Measurements from ENCODE around the gene SHROOM2. TPM values are rescaled to one million over a fixed set of nuclear protein-coding genes. Genes with fewer than 3 reads are reported as not detected.
A peak's percentile ranks its signal among the peaks of the same experiment; 100 is the strongest.

Gene SHROOM2
- total RNA-seq = 5.8 TPM
- 2.6 TPM for polyA plus RNA-seq

GRCh38 chrX:9785944-9786797, at the start of gene SHROOM2:
Gene SHROOM2 (plus strand): TSS chrX:9786429. CDS start chrX:9786546, 117 bp downstream.
- Histone ChIP-seq H3K36me3 (ENCODE audit: insufficient read depth) (no peaks in the 10 kb centered on the region), H3K27ac (ENCODE audit: low read depth) (peak within 1 kb of the TSS; percentile 38), H3K4me3 (ENCODE audit: low read depth, low read length) (peak within 1 kb of the TSS; percentile 68), H3K4me1 (ENCODE audit: insufficient read depth) (no peaks in the 10 kb centered on the region)
- under 1% methylated on average over 119 of the region's 132 CpGs for WGBS
- DNase-seq (ENCODE audit: extremely low spot score) = no peak

- Histone ChIP-seq H3K36me3 (ENCODE audit: insufficient read depth) (no peaks in the 10 kb centered on the region), H3K27ac (ENCODE audit: low read depth) (no peak overlapping the region), H3K4me3 (ENCODE audit: low read depth, low read length) (no peak overlapping the region), H3K4me1 (ENCODE audit: insufficient read depth) (no peaks in the 10 kb centered on the region)
- WGBS = 79% methylated on average over 7 of the region's 7 CpGs
- no peak for DNase-seq (ENCODE audit: extremely low spot score)
These were observed 48.9 kb upstream of the SHROOM2 start for GRCh38 chrX:9737363-9737762.

- H3K36me3 ChIP-seq (ENCODE audit: insufficient read depth) = no peaks in the 10 kb centered on the region
- WGBS = 26% methylated on average over 3 of the region's 3 CpGs
- H3K27ac ChIP-seq (ENCODE audit: low read depth) = no peak overlapping the region
- DNase-seq (ENCODE audit: extremely low spot score) = no peak
- no peaks in the 10 kb centered on the region for H3K4me1 ChIP-seq (ENCODE audit: insufficient read depth)
- H3K4me3 ChIP-seq (ENCODE audit: low read depth, low read length) = no peak overlapping the region
These were observed 48.1 kb upstream of the SHROOM2 start for GRCh38 chrX:9738151-9738550.

GRCh38 chrX:9739130-9739529, 47.1 kb upstream of the SHROOM2 start:
- H3K4me3 ChIP-seq (ENCODE audit: low read depth, low read length) = no peak overlapping the region
- no peaks in the 10 kb centered on the region for H3K4me1 ChIP-seq (ENCODE audit: insufficient read depth)
- WGBS = 96% methylated on average over 5 of the region's 5 CpGs
- no peak for DNase-seq (ENCODE audit: extremely low spot score)
- H3K27ac ChIP-seq (ENCODE audit: low read depth) = no peak overlapping the region
- H3K36me3 ChIP-seq (ENCODE audit: insufficient read depth) = no peaks in the 10 kb centered on the region

GRCh38 chrX:9745417-9746115, 40.7 kb upstream of the SHROOM2 start:
- no peak for DNase-seq (ENCODE audit: extremely low spot score)
- WGBS = 75% methylated on average over 11 of the region's 11 CpGs
- H3K27ac ChIP-seq (ENCODE audit: low read depth) = no peak overlapping the region
- H3K4me3 ChIP-seq (ENCODE audit: low read depth, low read length) = no peak overlapping the region
- H3K4me1 ChIP-seq (ENCODE audit: insufficient read depth) = no peaks in the 10 kb centered on the region
- H3K36me3 ChIP-seq (ENCODE audit: insufficient read depth) = no peaks in the 10 kb centered on the region

- H3K4me3 ChIP-seq (ENCODE audit: low read depth, low read length) = no peak overlapping the region
- no peaks in the 10 kb centered on the region for H3K36me3 ChIP-seq (ENCODE audit: insufficient read depth)
- 51% methylated on average over 3 of the region's 3 CpGs for WGBS
- no peaks in the 10 kb centered on the region for H3K4me1 ChIP-seq (ENCODE audit: insufficient read depth)
- no peak for DNase-seq (ENCODE audit: extremely low spot score)
- H3K27ac ChIP-seq (ENCODE audit: low read depth) = no peak overlapping the region
These were observed 39.9 kb upstream of the SHROOM2 start for GRCh38 chrX:9746148-9746888.

GRCh38 chrX:9747644-9748043, 38.6 kb upstream of the SHROOM2 start:
- no peak overlapping the region for H3K27ac ChIP-seq (ENCODE audit: low read depth)
- DNase-seq (ENCODE audit: extremely low spot score) = no peak
- no peak overlapping the region for H3K4me3 ChIP-seq (ENCODE audit: low read depth, low read length)
- H3K4me1 ChIP-seq (ENCODE audit: insufficient read depth) = no peaks in the 10 kb centered on the region
- no peaks in the 10 kb centered on the region for H3K36me3 ChIP-seq (ENCODE audit: insufficient read depth)
- 70% methylated on average over 4 of the region's 4 CpGs for WGBS

- Histone ChIP-seq H3K27ac (ENCODE audit: low read depth) (no peak overlapping the region), H3K4me3 (ENCODE audit: low read depth, low read length) (no peak overlapping the region), H3K36me3 (ENCODE audit: insufficient read depth) (no peaks in the 10 kb centered on the region), H3K4me1 (ENCODE audit: insufficient read depth) (no peaks in the 10 kb centered on the region)
- WGBS = 69% methylated on average over 11 of the region's 11 CpGs
- DNase-seq (ENCODE audit: extremely low spot score) = no peak
These were observed 37.0 kb upstream of the SHROOM2 start for GRCh38 chrX:9749146-9749692.

GRCh38 chrX:9757366-9757765, 28.9 kb upstream of the SHROOM2 start:
- DNase-seq (ENCODE audit: extremely low spot score) = no peak
- WGBS = 85% methylated on average over 7 of the region's 7 CpGs
- no peaks in the 10 kb centered on the region for H3K4me1 ChIP-seq (ENCODE audit: insufficient read depth)
- no peak overlapping the region for H3K4me3 ChIP-seq (ENCODE audit: low read depth, low read length)
- no peaks in the 10 kb centered on the region for H3K36me3 ChIP-seq (ENCODE audit: insufficient read depth)
- H3K27ac ChIP-seq (ENCODE audit: low read depth) = no peak overlapping the region

GRCh38 chrX:9758021-9758638, 28.1 kb upstream of the SHROOM2 start:
- Histone ChIP-seq H3K27ac (ENCODE audit: low read depth) (no peak overlapping the region), H3K4me3 (ENCODE audit: low read depth, low read length) (no peak overlapping the region), H3K4me1 (ENCODE audit: insufficient read depth) (no peaks in the 10 kb centered on the region), H3K36me3 (ENCODE audit: insufficient read depth) (no peaks in the 10 kb centered on the region)
- 53% methylated on average over 4 of the region's 4 CpGs for WGBS
- DNase-seq (ENCODE audit: extremely low spot score) = no peak

- Histone ChIP-seq H3K4me3 (ENCODE audit: low read depth, low read length) (no peak overlapping the region), H3K4me1 (ENCODE audit: insufficient read depth) (no peaks in the 10 kb centered on the region), H3K36me3 (ENCODE audit: insufficient read depth) (no peaks in the 10 kb centered on the region), H3K27ac (ENCODE audit: low read depth) (no peak overlapping the region)
- DNase-seq (ENCODE audit: extremely low spot score) = no peak
- WGBS = 60% methylated on average over 8 of the region's 8 CpGs
These were observed 26.9 kb upstream of the SHROOM2 start for GRCh38 chrX:9759337-9759736.

- WGBS = 20% methylated on average over 67 of the region's 67 CpGs
- no peaks in the 10 kb centered on the region for H3K36me3 ChIP-seq (ENCODE audit: insufficient read depth)
These were observed 21.0 kb upstream of the SHROOM2 start for GRCh38 chrX:9765072-9765736.

GRCh38 chrX:9765737-9766097, 20.5 kb upstream of the SHROOM2 start, which contains the start of gene GPR143:
Gene GPR143 (minus strand): TSS chrX:9765847. CDS start chrX:9765817, 30 bp downstream.
- no peak within 1 kb of the TSS for H3K27ac ChIP-seq (ENCODE audit: low read depth)
- no peak within 1 kb of the TSS for H3K4me3 ChIP-seq (ENCODE audit: low read depth, low read length)
- no peaks in the 10 kb centered on the region for H3K36me3 ChIP-seq (ENCODE audit: insufficient read depth)
- H3K4me1 ChIP-seq (ENCODE audit: insufficient read depth) = no peaks in the 10 kb centered on the region
- 23% methylated on average over 26 of the region's 26 CpGs for WGBS
- DNase-seq (ENCODE audit: extremely low spot score) = no peak

More at GRCh38 chrX:9765072-9765736, 21.0 kb upstream of the SHROOM2 start:
- Histone ChIP-seq H3K4me3 (ENCODE audit: low read depth, low read length) (no peak overlapping the region), H3K27ac (ENCODE audit: low read depth) (no peak overlapping the region), H3K4me1 (ENCODE audit: insufficient read depth) (no peaks in the 10 kb centered on the region)
- no peak for DNase-seq (ENCODE audit: extremely low spot score)

Data from urinary bladder (tissue), 4 donors.